ENCODE results near the gene PLCZ1.

DNA sequence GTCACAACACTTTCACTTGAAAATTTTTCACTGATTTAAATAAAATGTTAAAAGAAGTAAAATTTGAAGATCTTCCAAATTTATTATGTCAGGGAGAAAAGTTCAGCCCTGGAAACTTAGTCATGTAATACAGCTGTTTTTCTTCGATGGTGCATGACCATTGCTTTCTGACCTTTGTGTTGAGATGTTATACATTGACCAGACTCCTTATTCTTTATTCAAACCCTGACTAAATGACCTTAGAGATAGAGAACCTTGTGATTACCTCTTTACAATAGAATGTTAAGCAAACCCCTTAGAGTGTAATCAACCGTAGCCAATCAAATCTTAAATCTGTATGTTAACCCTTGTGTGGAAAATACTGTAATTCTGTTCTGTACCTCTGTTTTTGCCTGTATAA is 34.5 kb downstream of the PLCZ1 start:
- TF ChIP-seq, protein P1, sequence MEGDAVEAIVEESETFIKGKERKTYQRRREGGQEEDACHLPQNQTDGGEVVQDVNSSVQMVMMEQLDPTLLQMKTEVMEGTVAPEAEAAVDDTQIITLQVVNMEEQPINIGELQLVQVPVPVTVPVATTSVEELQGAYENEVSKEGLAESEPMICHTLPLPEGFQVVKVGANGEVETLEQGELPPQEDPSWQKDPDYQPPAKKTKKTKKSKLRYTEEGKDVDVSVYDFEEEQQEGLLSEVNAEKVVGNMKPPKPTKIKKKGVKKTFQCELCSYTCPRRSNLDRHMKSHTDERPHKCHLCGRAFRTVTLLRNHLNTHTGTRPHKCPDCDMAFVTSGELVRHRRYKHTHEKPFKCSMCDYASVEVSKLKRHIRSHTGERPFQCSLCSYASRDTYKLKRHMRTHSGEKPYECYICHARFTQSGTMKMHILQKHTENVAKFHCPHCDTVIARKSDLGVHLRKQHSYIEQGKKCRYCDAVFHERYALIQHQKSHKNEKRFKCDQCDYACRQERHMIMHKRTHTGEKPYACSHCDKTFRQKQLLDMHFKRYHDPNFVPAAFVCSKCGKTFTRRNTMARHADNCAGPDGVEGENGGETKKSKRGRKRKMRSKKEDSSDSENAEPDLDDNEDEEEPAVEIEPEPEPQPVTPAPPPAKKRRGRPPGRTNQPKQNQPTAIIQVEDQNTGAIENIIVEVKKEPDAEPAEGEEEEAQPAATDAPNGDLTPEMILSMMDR (conservative IDR thresholded peaks at IDR 0.05), result no peak
- TF ChIP-seq EZH2 (IDR thresholded peaks at IDR 0.05; ENCODE audit: low read depth), result no peak

Measured in PC-9 (cell line).